ENCODE measurements around the gene WDR46. TPM values are rescaled to one million over a fixed set of nuclear protein-coding genes. Genes with fewer than 3 reads are reported as not detected.

Gene WDR46
- total RNA-seq, 1 experiment from 2014 or later = 90.6 TPM

DNA sequence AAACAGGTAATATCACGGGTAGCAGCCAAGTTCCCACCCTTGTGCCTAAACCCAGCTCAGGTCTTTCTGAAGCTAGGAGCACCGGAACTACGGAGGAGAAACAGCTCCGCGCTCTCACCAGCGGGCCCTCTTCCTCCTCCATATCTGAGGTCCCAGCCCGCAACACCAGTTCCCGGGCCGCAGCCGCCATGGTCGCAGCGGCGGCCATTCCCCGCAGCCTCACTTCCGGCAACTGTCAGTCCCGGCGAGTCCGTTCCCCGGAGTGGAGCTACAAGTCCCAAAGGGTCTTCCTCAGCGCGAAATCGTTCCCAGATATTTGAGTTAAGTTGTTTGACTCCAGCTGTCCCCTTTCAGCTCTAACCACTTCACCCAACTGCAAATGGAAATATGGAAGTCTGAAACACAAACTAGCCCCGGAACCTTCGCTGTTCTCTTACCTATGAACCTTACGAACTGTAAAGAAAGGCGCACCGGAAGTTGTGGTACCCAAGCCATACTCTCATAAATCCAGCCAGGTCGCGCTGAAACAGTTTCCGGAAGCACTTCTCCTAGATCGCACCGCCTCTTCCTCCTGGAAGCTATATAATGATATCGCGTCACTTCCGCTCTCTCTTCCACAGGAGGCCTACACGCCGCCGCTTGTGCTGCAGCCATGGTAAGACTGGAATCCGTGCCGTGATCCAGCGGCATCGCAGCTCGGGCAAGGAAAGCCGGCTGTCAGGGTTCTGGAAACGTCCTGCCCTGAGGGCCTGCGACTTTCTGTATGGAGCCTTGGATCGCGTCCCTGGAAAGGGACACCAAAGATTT, 17.4 kb downstream of the WDR46 start, which contains the start of the genes RPS18 and VPS52 (continued):
- TF ChIP-seq, protein P1, sequence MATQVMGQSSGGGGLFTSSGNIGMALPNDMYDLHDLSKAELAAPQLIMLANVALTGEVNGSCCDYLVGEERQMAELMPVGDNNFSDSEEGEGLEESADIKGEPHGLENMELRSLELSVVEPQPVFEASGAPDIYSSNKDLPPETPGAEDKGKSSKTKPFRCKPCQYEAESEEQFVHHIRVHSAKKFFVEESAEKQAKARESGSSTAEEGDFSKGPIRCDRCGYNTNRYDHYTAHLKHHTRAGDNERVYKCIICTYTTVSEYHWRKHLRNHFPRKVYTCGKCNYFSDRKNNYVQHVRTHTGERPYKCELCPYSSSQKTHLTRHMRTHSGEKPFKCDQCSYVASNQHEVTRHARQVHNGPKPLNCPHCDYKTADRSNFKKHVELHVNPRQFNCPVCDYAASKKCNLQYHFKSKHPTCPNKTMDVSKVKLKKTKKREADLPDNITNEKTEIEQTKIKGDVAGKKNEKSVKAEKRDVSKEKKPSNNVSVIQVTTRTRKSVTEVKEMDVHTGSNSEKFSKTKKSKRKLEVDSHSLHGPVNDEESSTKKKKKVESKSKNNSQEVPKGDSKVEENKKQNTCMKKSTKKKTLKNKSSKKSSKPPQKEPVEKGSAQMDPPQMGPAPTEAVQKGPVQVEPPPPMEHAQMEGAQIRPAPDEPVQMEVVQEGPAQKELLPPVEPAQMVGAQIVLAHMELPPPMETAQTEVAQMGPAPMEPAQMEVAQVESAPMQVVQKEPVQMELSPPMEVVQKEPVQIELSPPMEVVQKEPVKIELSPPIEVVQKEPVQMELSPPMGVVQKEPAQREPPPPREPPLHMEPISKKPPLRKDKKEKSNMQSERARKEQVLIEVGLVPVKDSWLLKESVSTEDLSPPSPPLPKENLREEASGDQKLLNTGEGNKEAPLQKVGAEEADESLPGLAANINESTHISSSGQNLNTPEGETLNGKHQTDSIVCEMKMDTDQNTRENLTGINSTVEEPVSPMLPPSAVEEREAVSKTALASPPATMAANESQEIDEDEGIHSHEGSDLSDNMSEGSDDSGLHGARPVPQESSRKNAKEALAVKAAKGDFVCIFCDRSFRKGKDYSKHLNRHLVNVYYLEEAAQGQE (IDR thresholded peaks at IDR 0.05; ENCODE audit: low read depth) = no peak
- TF ChIP-seq ELF1 (IDR thresholded peaks at IDR 0.05; ENCODE audit: borderline replicate concordance, low read depth) = no peak
- TF ChIP-seq CBX3 (IDR thresholded peaks at IDR 0.05; ENCODE audit: low read depth) = no peak
- TF ChIP-seq SIN3A (IDR thresholded peaks at IDR 0.05; ENCODE audit: low read depth) = no peak
- TF ChIP-seq EZH2 (IDR thresholded peaks at IDR 0.05) = no peak
- TF ChIP-seq, protein P2, sequence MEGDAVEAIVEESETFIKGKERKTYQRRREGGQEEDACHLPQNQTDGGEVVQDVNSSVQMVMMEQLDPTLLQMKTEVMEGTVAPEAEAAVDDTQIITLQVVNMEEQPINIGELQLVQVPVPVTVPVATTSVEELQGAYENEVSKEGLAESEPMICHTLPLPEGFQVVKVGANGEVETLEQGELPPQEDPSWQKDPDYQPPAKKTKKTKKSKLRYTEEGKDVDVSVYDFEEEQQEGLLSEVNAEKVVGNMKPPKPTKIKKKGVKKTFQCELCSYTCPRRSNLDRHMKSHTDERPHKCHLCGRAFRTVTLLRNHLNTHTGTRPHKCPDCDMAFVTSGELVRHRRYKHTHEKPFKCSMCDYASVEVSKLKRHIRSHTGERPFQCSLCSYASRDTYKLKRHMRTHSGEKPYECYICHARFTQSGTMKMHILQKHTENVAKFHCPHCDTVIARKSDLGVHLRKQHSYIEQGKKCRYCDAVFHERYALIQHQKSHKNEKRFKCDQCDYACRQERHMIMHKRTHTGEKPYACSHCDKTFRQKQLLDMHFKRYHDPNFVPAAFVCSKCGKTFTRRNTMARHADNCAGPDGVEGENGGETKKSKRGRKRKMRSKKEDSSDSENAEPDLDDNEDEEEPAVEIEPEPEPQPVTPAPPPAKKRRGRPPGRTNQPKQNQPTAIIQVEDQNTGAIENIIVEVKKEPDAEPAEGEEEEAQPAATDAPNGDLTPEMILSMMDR (IDR thresholded peaks at IDR 0.05 in 2 of 3, conservative IDR thresholded peaks at IDR 0.05 in 1 of 3; ENCODE audit: borderline replicate concordance in 1 of 3, insufficient read depth in 1 of 3, low read depth in 2 of 3, low read length in 2 of 3) = no peak
- TF ChIP-seq POLR2A (IDR thresholded peaks at IDR 0.05; ENCODE audit: borderline replicate concordance, extremely low read depth, insufficient read depth, insufficient read length) = peak; percentile 98
- TF ChIP-seq, protein P3, sequence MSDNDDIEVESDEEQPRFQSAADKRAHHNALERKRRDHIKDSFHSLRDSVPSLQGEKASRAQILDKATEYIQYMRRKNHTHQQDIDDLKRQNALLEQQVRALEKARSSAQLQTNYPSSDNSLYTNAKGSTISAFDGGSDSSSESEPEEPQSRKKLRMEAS (IDR thresholded peaks at IDR 0.05) = no peak
- TF ChIP-seq, protein P4, sequence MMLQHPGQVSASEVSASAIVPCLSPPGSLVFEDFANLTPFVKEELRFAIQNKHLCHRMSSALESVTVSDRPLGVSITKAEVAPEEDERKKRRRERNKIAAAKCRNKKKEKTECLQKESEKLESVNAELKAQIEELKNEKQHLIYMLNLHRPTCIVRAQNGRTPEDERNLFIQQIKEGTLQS (IDR thresholded peaks at IDR 0.05) = no peak
- peak; percentile 85 for TF ChIP-seq ZFX (IDR thresholded peaks at IDR 0.05)

Data from HCT116 (cell line).